A549 (cell line): Measurements from ENCODE around the gene ZNF391. TPM values are rescaled to one million over a fixed set of nuclear protein-coding genes. Genes with fewer than 3 reads are reported as not detected.

Source experiments
- ATAC-seq, 2 experiments: fragments of 200-7000 bp in 1 of 2; fragments of >200 bp in 1 of 2; cut with Nextera tagmentation in 1 of 2; cut with Tn5 transposase in 1 of 2; 3 replicates each; pipeline versions ENCODE4 v1.8.0 to v1.9.1; 2018 to 2020; ENCODE audit warnings: mild to moderate bottlenecking in 1 of 2, moderate library complexity in 1 of 2
- CTCF ChIA-PET: fragments of 300-600 bp; sonication (Branson Sonifier 250); formaldehyde crosslinking; extraction: SDS; loops from one replicate; lab custom pipeline; 2021; ENCODE audit warnings: antibody characterized with exemption, inconsistent platforms; lab: Yijun Ruan, JAX
- POLR2A ChIA-PET: fragments of 350-600 bp; formaldehyde crosslinking; extraction: SDS; loops from one replicate; lab custom pipeline; 2021; ENCODE audit warnings: antibody characterized with exemption, inconsistent platforms; lab: Yijun Ruan, JAX
- DNase-seq, 2 experiments: peaks; one replicate each; pipeline versions ENCODE4 v3.0.0 to v3.0.0-alpha.2; 2011 to 2016; ENCODE audit warnings: low read depth in 1 of 2, low spot score in 1 of 2
- FAIRE-seq: peaks from 2 replicates; lab custom pipeline; 2011; peaks lifted over from hg19 to GRCh38; lab: Jason Lieb, UNC
- H3K27ac ChIP-seq, 2 experiments: fragments of >200 bp; sonication (Bioruptor Twin); formaldehyde crosslinking; 3 replicates each; pipeline ENCODE4 v1.5.1; 2016 to 2017
- H3K4me1 ChIP-seq: fragments of >200 bp; sonication (Bioruptor Twin); formaldehyde crosslinking; 3 replicates; pipeline ENCODE4 v1.6.1; 2016
- H3K4me2 ChIP-seq: fragments of >200 bp; sonication (Bioruptor Twin); formaldehyde crosslinking; 3 replicates; pipeline ENCODE4 v1.6.1; 2016
- H3K4me3 ChIP-seq: fragments of >200 bp; sonication (Bioruptor Twin); formaldehyde crosslinking; 3 replicates; pipeline ENCODE4 v1.5.1; 2016
- H3K9me3 ChIP-seq: fragments of >200 bp; sonication (Bioruptor Twin); formaldehyde crosslinking; 3 replicates; pipeline ENCODE4 v1.6.1; 2016
- CBX8 ChIP-seq: fragments of 200-600 bp; sonication (generic); IDR thresholded peaks from 2 replicates; pipeline ENCODE4 v1.6.1; 2016
- EP300 ChIP-seq, 2 experiments: fragments of >200 bp; sonication (Bioruptor Twin); formaldehyde crosslinking; IDR thresholded peaks; 2 replicates in 1 of 2; 3 replicates in 1 of 2; pipeline ENCODE4 v1.6.1; 2016 to 2017
- FOSL2 ChIP-seq, 2 experiments: fragments of 450-650 bp in 1 of 2; fragments of >200 bp in 1 of 2; sonication (Bioruptor Twin) in 1 of 2; formaldehyde crosslinking; IDR thresholded peaks; 2 replicates each; pipeline versions ENCODE4 v1.5.0 to v1.6.1; 2016 to 2020; ENCODE audit warnings: mild to moderate bottlenecking in 1 of 2, moderate library complexity in 1 of 2
- HOXA7 ChIP-seq: fragments of 250-450 bp; sonication (Bioruptor Pico); IDR thresholded peaks from 2 replicates; pipeline ENCODE4 v1.5.0; 2020; ENCODE audit warnings: mild to moderate bottlenecking, moderate library complexity
- MAFK ChIP-seq: fragments of 450-650 bp; IDR thresholded peaks from 2 replicates; pipeline ENCODE4 v1.6.1; 2014; ENCODE audit not compliant: partially characterized antibody
- NFE2L2 ChIP-seq: fragments of 150-350 bp; conservative IDR thresholded peaks from 2 replicates; pipeline ENCODE4 v1.6.1; 2014; ENCODE audit warnings: low read length
- NPAS2 ChIP-seq: fragments of 250-450 bp; sonication (Bioruptor Pico); IDR thresholded peaks from 2 replicates; pipeline ENCODE4 v1.8.0; 2022; ENCODE audit warnings: mild to moderate bottlenecking, moderate library complexity, borderline replicate concordance
- NR3C1 ChIP-seq: fragments of >200 bp; sonication (Bioruptor Twin); formaldehyde crosslinking; IDR thresholded peaks from 3 replicates; pipeline ENCODE4 v1.6.1; 2017
- PHF8 ChIP-seq: fragments of 200-600 bp; sonication (generic); IDR thresholded peaks from 2 replicates; pipeline ENCODE4 v1.6.1; 2016; ENCODE audit warnings: low read depth, mild to moderate bottlenecking, antibody characterized with exemption, moderate library complexity, borderline replicate concordance
- POLR2AphosphoS2 ChIP-seq: conservative IDR thresholded peaks from 2 replicates; pipeline ENCODE4 v1.6.1; 2012; ENCODE audit warnings: low read length, improper control_type of control experiment, inconsistent platforms
- RARB ChIP-seq: fragments of 250-450 bp; sonication (Bioruptor Pico); IDR thresholded peaks from 2 replicates; pipeline ENCODE4 v1.8.0; 2021; ENCODE audit warnings: mild to moderate bottlenecking, moderate library complexity
- RNF2 ChIP-seq: fragments of 200-600 bp; sonication (generic); IDR thresholded peaks from 2 replicates; pipeline ENCODE4 v1.6.1; 2016; ENCODE audit warnings: low read depth, mild to moderate bottlenecking, antibody characterized with exemption, moderate library complexity, borderline replicate concordance
- SREBF2 ChIP-seq: fragments of 450-650 bp; IDR thresholded peaks from 2 replicates; pipeline ENCODE4 v1.6.1; 2014; ENCODE audit warnings: mild to moderate bottlenecking, moderate library complexity
- TFCP2L1 ChIP-seq: fragments of 250-450 bp; sonication (Bioruptor Pico); IDR thresholded peaks from 2 replicates; pipeline ENCODE4 v1.5.0; 2021; ENCODE audit warnings: mild to moderate bottlenecking
- TP53 ChIP-seq: fragments of 250-450 bp; sonication (Bioruptor Pico); IDR thresholded peaks from 2 replicates; pipeline ENCODE4 v1.5.0; 2021; ENCODE audit warnings: mild to moderate bottlenecking, moderate library complexity
- ZC3H11A ChIP-seq: fragments of 450-650 bp; IDR thresholded peaks from 2 replicates; pipeline ENCODE4 v1.6.1; 2014; ENCODE audit warnings: antibody characterized with exemption, mild to moderate bottlenecking
- ZFP36 ChIP-seq: fragments of 450-650 bp; IDR thresholded peaks from 2 replicates; pipeline ENCODE4 v1.6.1; 2014; ENCODE audit warnings: borderline replicate concordance; ENCODE audit not compliant: partially characterized antibody
- WGBS: methylation state at CpG from one replicate; pipeline ENCODE4 v1.1.6; 2017; ENCODE audit errors: missing lambda C conversion rate; 5-methylcytosine and 5-hydroxymethylcytosine counted together
- polyA plus RNA-seq, 4 experiments: library from polyadenylated mRNA; depleted of rRNA in 3 of 4; stranded (reverse); fragments of >200 nt; fragmentation: RNase III in 1 of 4; extraction: RNeasy Plus Mini Kit Qiagen cat#74134 plus additional on column Dnase treatment in 1 of 4; gene quantifications; 2 replicates in 3 of 4; 3 replicates in 1 of 4; pipeline ENCODE4 v1.2.3, GENCODE V29; 2011 to 2017
- TF ChIP-seq, protein P1 (sequence below): fragments of >200 bp; sonication (Bioruptor Twin); formaldehyde crosslinking; IDR thresholded peaks from 3 replicates; pipeline ENCODE4 v1.6.1; 2016
- TF ChIP-seq, protein P2 (sequence below): IDR thresholded peaks from 2 replicates; pipeline ENCODE4 v1.6.1; 2012
- TF ChIP-seq, protein P3 (sequence below): fragments of 250-450 bp; sonication (Bioruptor Pico); IDR thresholded peaks from 2 replicates; pipeline ENCODE4 v1.5.0; 2021; ENCODE audit warnings: mild to moderate bottlenecking, moderate library complexity, borderline replicate concordance
- TF ChIP-seq, protein P4 (sequence below): IDR thresholded peaks from 2 replicates; pipeline ENCODE4 v1.6.1; 2012
- TF ChIP-seq, protein P5 (sequence below): fragments of >200 bp; sonication (Bioruptor Twin); formaldehyde crosslinking; IDR thresholded peaks from 3 replicates; pipeline ENCODE4 v1.5.1; 2016
- TF ChIP-seq, protein P6 (sequence below): fragments of 250-450 bp; sonication (Bioruptor Pico); IDR thresholded peaks from 2 replicates; pipeline ENCODE4 v1.5.0; 2020; ENCODE audit warnings: low read depth, mild to moderate bottlenecking, moderate library complexity

Gene ZNF391
- polyA plus RNA-seq, 2 of the 4 experiments (the other 2 are of a cell fraction) = 0.48 to 0.52 TPM

DNA sequence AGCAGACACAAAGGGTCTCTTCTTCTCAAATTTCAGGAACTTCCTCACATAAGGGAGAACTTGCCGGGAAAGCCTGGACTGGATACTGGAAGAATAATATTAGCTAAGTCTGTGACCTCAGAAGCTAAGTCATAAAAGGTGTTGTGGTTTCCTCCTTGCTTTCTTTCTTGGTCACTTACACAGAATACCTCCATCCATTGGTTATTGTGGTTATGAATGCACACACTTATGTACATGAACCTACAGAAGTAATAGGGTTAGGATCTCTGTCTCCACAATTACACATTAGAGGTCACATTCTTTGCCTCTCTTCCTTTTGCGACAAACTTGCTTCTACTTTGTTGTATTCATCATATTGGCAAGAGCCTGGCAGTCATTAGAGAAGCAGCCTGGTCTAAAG lies 40.4 kb downstream of the ZNF391 start:
- Histone ChIP-seq H3K4me3 (no peak overlapping the region), H3K4me2 (no peak overlapping the region), H3K27ac (no peak overlapping the region), H3K4me1 (no peaks in the 10 kb centered on the region), H3K9me3 (no peaks in the 10 kb centered on the region; the same call in 2 of the 3 replicates)
- TF ChIP-seq, protein P1, sequence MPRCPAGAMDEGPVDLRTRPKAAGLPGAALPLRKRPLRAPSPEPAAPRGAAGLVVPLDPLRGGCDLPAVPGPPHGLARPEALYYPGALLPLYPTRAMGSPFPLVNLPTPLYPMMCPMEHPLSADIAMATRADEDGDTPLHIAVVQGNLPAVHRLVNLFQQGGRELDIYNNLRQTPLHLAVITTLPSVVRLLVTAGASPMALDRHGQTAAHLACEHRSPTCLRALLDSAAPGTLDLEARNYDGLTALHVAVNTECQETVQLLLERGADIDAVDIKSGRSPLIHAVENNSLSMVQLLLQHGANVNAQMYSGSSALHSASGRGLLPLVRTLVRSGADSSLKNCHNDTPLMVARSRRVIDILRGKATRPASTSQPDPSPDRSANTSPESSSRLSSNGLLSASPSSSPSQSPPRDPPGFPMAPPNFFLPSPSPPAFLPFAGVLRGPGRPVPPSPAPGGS = no peak
- TF ChIP-seq NR3C1 = no peak
- TF ChIP-seq NPAS2 (CRISPR knock-in tag) = no peak
- TF ChIP-seq SREBF2 = no peak
- no peak for TF ChIP-seq RNF2
- TF ChIP-seq, protein P2, sequence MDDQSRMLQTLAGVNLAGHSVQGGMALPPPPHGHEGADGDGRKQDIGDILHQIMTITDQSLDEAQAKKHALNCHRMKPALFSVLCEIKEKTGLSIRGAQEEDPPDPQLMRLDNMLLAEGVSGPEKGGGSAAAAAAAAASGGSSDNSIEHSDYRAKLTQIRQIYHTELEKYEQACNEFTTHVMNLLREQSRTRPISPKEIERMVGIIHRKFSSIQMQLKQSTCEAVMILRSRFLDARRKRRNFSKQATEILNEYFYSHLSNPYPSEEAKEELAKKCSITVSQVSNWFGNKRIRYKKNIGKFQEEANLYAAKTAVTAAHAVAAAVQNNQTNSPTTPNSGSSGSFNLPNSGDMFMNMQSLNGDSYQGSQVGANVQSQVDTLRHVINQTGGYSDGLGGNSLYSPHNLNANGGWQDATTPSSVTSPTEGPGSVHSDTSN = no peak
- no peak for TF ChIP-seq PHF8
- TF ChIP-seq ZFP36 = no peak
- no peak for TF ChIP-seq MAFK
- TF ChIP-seq TFCP2L1 = no peak
- TF ChIP-seq, protein P3, sequence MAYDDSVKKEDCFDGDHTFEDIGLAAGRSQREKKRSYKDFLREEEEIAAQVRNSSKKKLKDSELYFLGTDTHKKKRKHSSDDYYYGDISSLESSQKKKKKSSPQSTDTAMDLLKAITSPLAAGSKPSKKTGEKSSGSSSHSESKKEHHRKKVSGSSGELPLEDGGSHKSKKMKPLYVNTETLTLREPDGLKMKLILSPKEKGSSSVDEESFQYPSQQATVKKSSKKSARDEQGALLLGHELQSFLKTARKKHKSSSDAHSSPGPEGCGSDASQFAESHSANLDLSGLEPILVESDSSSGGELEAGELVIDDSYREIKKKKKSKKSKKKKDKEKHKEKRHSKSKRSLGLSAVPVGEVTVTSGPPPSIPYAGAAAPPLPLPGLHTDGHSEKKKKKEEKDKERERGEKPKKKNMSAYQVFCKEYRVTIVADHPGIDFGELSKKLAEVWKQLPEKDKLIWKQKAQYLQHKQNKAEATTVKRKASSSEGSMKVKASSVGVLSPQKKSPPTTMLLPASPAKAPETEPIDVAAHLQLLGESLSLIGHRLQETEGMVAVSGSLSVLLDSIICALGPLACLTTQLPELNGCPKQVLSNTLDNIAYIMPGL (CRISPR knock-in tag) = no peak
- TF ChIP-seq, protein P4, sequence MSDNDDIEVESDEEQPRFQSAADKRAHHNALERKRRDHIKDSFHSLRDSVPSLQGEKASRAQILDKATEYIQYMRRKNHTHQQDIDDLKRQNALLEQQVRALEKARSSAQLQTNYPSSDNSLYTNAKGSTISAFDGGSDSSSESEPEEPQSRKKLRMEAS = no peak
- POLR2A ChIA-PET = no interaction called here
- no peak for ATAC-seq
- FAIRE-seq = no peak
- 37% methylated on average over 2 of the region's 2 CpGs for WGBS
- DNase-seq = no peak
- CTCF ChIA-PET = no interaction called here

DNA sequence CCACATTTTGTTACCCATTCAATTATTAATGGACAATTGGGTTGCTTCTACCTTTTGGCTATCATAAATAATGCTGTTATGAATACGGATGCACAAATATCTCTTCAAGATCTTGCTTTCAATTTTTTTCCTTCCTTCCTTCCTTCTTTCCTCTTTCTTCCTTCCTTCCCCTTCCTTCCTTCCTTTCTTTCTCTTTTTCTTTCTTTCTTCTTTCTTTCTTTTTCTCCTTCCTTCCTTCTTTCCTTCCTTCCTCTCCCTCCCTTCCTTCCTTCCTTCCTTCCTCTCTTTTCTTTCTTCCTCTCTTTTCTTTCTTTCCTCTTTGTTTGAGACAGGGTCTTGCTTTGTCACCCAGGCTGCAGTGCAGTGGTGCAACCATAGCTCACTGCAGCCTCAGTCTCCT lies 45.2 kb downstream of the ZNF391 start:
- DNase-seq (no peak), ATAC-seq (no peak), FAIRE-seq (no peak)
- H3K4me2 ChIP-seq = no peak overlapping the region
- ChIA-PET CTCF (no interaction called here), POLR2A (no interaction called here)
- WGBS = 4% methylated on average over 1 of the region's 1 CpG
- H3K4me3 ChIP-seq = no peak overlapping the region
- H3K27ac ChIP-seq = no peak overlapping the region
- TF ChIP-seq TP53 (CRISPR knock-in tag) (no peak), POLR2AphosphoS2 (no peak), ZC3H11A (no peak), HOXA7 (CRISPR knock-in tag) (no peak), EP300 (IDR thresholded peaks at IDR 0.05) (no peak), FOSL2 (IDR thresholded peaks at IDR 0.05) (no peak), FOSL2 (CRISPR knock-in tag; IDR thresholded peaks at IDR 0.05) (no peak), RARB (CRISPR knock-in tag) (no peak), NFE2L2 (no peak), CBX8 (no peak)
- TF ChIP-seq, protein P5, sequence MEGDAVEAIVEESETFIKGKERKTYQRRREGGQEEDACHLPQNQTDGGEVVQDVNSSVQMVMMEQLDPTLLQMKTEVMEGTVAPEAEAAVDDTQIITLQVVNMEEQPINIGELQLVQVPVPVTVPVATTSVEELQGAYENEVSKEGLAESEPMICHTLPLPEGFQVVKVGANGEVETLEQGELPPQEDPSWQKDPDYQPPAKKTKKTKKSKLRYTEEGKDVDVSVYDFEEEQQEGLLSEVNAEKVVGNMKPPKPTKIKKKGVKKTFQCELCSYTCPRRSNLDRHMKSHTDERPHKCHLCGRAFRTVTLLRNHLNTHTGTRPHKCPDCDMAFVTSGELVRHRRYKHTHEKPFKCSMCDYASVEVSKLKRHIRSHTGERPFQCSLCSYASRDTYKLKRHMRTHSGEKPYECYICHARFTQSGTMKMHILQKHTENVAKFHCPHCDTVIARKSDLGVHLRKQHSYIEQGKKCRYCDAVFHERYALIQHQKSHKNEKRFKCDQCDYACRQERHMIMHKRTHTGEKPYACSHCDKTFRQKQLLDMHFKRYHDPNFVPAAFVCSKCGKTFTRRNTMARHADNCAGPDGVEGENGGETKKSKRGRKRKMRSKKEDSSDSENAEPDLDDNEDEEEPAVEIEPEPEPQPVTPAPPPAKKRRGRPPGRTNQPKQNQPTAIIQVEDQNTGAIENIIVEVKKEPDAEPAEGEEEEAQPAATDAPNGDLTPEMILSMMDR = no peak
- TF ChIP-seq, protein P6, sequence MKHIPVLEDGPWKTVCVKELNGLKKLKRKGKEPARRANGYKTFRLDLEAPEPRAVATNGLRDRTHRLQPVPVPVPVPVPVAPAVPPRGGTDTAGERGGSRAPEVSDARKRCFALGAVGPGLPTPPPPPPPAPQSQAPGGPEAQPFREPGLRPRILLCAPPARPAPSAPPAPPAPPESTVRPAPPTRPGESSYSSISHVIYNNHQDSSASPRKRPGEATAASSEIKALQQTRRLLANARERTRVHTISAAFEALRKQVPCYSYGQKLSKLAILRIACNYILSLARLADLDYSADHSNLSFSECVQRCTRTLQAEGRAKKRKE (CRISPR knock-in tag) = no peak
- TF ChIP-seq, all 56 proteins: peak for 0
- Histone ChIP-seq H3K9me3 (peaks cover 3% of the 10 kb centered on the region; the same call in 1 of the 3 replicates), H3K4me1 (no peaks in the 10 kb centered on the region)
